Epithelial cell of umbilical artery (primary cell): ENCODE measurements around the gene ISY1. TPM values are rescaled to one million over a fixed set of nuclear protein-coding genes. Genes with fewer than 3 reads are reported as not detected.

ENCODE experiments used
- total RNA-seq: library from RNA; depleted of rRNA; stranded (reverse); fragments of >200 nt; gene quantifications from 2 replicates; pipeline ENCODE4 v1.2.3, GENCODE V29; 2014

Gene ISY1
- total RNA-seq: 53.9 and 63.1 TPM in 2 replicates

DNA sequence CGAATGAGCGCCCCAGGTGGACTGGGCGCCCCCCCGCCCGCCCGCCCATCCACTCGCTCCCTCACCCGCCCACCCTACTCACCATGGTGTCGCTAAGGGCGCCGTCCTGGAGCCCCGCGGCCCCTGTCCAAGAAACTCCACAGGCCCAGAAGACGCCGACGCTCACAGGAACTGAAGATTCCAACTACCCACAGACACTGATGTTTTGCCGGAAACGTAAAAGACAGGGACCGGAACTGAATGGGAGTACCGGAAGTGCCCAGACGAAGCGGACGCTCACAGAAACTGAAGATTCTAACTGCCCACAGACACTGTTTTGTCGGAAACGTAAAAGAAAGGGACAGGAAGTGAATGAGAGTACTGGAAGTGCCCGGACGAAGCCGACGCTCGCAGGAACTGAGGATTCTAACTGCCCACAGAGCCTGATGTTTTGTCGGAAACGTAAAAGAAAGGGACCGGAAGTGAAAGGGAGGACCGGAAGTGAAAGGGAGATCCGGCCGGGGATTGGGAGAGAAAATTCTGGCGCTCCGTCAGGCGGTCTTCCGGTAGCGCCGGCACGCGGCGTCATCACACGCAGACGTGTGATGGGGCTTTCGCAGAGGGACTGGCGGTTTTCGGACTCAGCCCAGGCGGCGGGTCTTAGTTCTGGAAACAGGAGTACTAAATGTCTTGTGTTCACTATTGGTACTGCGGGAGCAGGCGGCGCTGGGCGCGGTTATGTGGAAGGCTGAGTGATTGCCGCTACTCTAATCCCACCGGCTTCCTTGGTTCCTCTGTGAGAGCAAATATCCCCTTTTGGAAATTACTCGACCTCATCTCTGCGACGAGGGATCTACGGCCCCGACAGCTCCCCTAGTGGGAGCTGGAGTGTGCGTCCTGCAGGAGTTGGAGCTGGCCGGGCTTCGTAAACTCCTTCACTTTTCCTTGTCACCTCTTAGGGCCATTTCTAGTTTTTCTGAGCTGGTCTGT, at the start of gene ISY1:
Gene ISY1 (minus strand): TSS at position 173 of the 969 bp plus-strand sequence. CDS start 88 bp downstream, at position 85.

DNA sequence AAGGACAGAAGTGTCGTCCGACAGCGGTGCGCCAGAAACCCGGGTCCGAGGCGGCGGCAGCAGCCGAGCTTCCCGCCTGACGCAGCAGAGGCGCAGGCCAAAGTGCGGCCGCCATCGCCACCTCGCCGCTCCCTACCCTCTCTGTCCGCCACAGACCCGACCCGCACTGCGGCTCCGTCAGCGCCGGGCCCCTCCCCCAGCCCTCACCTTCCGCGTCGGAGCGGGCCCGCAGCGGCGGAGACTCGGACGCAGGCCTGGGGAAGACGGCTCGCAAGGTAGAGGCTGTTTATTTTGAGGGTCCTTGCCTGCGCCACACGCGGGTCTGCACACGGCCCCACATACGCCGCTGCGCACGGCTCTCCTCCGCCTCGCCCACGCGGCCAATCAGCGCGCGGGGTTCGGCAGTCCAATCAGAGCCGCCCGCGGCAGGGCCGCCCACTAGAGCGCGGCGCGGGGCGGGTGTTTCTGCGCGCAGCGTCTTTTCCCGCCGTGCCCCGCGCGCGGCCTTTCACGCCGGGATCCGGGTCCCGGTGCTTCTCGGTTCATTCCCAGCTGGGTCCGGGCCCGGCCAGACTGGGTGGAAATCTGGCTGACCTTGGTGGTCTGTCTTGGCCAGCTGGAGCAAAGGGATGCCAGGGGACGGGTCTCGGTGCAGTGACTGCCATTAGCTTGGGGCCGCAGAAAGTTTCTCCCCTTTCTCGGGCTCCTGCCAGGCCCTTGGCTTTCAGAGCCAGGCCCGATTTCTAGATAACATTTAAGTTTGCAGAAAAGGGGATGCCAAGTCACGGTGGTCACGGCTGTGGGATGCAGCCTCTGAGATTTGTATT, 22.9 kb upstream of the ISY1 start, which contains the start of gene CNBP:
Gene CNBP (minus strand): TSS at position 328 of the 827 bp plus-strand sequence. CDS start 12,139 bp downstream, outside the sequence.

DNA sequence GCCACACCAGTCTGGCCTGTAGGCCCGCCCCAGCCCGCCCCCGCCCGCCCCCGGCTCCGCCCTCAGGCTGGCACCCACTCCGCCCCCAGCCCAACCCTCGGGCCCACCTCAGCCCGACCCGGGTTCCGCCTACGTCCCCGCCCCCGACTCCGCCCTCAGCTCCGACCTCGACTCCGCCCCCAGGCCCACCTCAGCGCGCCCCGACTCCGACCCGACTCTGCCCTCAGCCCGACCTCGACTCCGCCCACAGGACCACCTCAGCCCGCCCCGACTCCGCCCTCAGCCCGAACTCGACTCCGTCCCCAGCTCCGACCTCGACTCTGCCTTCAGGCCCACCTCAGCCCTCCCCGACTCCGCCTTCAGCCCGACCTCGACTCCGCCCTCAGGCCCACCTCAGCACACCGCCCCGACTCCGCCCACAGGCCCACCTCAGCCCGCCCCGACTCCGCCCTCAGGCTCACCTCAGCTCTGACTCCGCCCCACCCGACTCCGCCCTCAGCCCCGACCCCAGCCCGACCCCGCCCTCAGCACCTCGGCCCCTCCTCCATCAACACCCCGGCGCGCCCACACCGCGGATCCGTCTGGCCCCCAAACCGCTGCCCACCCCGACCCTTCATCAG, 39.0 kb downstream of the ISY1 start, which contains the start of gene RAB43:
Gene RAB43 (minus strand): TSS at position 13 of the 620 bp plus-strand sequence. CDS start 315 bp downstream, outside the sequence.

Other genes starting within 250 kb of the ISY1 start
- gene CFAP92, start 167.0 kb downstream of the ISY1 start, total RNA-seq: not detected in 2 replicates
- gene EFCC1, start 159.8 kb downstream of the ISY1 start, total RNA-seq: 0.32 TPM in 1 of 2 replicates, not detected in the other
- gene GP9, start 100.3 kb downstream of the ISY1 start, total RNA-seq: 0.32 TPM in 1 of 2 replicates, not detected in the other
- gene RAB43, start 39.3 kb downstream of the ISY1 start, total RNA-seq: 16.9 and 20.5 TPM in 2 replicates
- 298 and 320 TPM in 2 replicates for gene CNBP, start 22.8 kb upstream of the ISY1 start, total RNA-seq
- gene COPG1, start 88.5 kb upstream of the ISY1 start, total RNA-seq: 195 and 233 TPM in 2 replicates
- gene HMCES, start 117.8 kb upstream of the ISY1 start, total RNA-seq: 24.4 and 31.2 TPM in 2 replicates